HG02884 (cell line): ENCODE measurements around the gene ABCC1.

Experiments
- ATAC-seq: cut with Tn5 transposase; IDR thresholded peaks from one replicate; pipeline ENCODE4 v1.9.1; 2021; ENCODE audit warnings: mild to moderate bottlenecking, moderate library complexity; ENCODE audit not compliant: unreplicated experiment

The ABCC1 gene

DNA sequence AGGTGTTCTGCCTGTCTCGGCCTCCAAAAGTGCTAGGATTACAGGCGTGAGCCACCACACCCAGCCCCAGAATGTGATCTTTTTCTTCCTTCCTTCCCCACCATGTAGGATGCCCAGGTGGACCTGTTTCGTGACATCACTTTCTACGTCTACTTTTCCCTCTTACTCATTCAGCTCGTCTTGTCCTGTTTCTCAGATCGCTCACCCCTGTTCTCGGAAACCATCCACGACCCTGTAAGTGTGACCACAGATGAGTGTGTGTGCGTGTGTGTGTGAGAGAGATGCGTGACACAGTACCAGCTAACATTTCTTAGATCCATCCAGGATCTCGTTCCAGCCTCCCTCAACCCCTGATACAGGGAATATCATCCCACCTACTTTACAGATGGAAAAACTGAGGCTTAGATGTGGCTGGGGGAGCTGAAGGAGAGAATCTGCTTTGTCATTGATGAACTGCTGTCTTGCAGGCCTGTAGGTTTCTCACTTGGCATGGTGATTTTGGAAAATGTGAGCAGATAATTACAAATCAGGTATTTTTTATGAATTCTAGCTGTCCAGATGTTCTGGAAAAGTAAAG is 67.1 kb downstream of the ABCC1 start:
- no peak for ATAC-seq

DNA sequence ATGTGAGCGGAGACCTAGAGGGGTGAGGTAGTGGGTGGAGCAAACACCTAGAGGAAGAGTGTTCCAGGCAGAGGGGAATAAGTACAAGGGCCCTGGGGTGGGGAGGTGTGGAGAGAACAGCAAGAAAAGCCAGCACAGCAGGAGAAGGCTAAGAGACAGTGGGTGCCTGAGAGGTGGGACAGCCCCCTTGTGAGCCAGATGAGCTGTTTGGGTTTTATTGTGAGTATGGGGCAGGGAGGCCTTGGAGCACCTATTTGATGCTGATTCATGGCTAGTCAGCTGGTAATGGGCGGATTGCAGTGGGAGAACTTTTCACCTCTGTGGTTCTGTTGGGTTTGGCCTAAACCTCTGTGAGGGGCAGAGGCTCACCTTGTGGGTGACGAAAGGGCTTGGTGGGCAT is 68.4 kb downstream of the ABCC1 start:
- no peak for ATAC-seq

DNA sequence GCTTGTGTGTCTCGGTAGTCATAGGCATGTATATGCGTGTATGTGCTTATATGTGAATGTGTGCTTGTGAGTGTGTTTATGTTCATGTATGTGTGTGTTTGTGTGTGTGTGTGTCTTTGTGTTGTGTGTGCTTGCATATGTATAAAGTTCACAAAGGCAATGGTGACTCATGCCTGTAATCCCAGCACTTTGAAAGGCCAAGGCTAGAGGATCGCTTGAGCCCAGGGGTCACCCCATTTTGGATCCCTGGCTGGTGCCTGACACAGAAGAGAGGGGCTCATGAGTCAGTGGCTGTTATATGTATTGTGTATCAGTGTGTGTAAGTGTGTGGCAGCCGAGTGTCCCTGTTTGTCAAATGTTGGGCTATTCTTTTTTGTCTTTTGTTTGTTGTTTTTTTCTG is 69.3 kb downstream of the ABCC1 start:
- no peak for ATAC-seq

DNA sequence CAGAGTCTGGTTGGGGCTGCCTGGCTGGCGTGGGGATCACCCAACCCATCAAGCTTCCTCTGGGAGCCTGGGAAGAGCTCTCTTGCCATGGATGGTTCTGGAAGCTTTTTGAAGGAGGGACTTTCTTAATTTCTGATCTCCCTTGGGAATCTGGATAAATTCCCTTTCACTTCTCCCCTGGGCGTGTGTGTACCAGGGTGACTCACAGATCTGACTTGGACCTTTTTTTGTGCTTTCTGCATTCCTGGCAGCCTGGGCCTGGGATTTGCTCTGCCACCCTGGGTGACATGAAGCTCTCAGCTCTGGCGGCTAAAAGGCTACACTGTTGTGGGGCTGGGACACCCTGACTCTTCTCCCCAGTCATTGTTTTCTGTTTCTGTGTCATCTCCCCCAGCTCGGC is 70.1 kb downstream of the ABCC1 start:
- ATAC-seq: no peak

DNA sequence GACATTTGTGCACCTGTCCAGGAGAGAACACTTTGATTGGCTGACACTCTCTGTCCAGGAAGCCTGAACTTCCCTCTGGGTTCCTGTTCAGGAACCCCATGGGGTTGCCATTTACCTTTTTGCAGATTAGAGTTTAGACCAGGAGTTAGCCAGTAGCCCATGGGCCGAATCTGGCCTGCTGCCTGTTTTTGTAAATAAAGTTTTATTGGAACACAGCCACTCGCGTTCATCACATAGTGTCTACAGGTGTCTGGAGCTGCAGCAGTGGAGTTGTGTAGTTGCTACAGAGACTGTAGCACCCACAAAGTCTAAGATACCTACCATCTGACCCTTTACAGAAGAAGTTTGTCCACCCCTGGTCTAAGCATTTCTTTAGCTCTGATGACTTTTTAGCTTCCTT is 70.9 kb downstream of the ABCC1 start:
- ATAC-seq: no peak

DNA sequence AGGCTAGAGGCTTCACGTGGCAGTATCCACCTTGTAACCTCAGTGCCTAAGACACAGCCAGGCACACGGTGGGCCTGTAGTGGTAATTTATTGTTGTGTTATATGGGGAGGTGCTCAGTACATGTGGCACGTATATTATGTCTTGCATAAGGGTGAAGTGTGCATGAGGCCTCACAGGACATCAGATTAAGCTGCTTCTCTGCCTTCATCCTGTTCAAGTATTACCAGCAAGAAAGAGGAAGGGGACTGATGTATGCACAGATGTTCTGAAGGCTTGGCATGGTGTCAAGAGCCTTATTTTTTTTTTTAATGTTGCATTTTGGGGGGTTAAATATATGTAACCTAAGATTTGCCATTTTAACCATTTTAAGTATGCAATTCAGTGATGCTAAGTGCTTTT is 71.6 kb downstream of the ABCC1 start:
- ATAC-seq: no peak

DNA sequence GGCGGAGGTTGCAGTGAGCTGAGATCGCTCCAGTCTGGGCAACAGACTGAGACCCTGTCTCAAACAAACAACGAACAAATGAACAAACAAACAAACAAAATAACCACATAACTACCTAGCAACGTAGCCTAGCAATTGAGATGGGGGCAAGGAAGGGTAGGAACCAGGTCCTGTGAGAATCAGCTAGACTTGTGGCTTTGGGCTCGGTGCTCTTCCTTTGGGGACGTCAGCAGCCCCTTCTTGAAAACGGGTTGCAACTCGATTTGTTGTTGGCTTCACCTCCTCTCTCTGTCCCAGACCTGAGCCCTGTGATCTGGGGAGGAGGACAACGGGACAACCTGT is 72.2 kb downstream of the ABCC1 start:
- no peak for ATAC-seq

DNA sequence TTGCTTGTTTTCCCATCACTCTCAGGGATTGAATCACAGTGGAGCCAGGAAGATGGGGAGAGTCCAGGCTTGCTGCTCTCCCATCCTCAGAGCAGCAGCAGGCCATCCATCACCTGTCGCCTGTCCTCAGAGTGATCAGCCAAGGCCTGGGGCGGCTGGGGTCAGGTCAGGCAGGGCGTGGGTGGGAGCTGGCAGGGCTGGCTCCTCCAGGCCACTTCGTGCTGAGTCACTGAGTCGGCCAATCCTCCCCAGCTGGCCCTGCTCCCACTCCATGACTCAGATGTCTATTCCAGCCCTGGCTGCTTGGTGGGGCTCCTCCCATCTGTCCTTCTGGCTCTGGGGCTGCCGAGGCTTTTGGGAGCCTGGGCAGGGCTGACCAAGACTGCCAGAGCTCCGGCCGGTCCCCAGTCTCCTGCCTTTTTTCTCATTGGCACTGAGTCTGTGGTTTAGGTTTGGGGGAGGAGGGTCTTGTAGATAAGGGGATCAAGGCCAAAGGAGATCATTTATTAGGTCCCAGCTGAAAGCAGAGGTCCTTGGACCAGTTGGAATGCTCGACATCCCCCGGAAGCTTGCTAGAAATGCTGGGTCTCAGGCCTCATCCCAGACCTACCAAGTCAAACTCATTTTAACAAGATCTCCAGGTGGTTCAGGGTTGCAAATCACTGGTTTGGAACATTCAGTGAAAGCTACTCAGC is 72.7 kb downstream of the ABCC1 start:
- ATAC-seq: no peak

DNA sequence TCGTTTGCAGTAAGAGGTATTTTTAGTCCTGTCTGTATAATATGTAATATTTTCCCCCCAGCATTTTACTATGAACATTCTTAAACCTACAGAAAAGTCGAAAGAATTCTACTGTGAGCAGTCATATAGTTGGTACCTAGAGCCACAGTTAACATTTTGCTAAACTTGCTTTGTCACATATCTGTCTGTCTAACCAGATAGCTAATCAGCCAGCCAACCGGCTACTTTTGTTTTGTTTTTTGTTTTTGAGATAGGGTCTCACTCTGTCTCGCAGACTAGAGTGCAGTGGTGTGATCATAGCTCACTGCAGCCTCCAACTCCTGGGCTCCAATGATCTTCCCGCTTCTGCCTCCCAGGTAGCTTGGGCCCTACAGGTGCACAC is 73.3 kb downstream of the ABCC1 start:
- ATAC-seq: no peak

DNA sequence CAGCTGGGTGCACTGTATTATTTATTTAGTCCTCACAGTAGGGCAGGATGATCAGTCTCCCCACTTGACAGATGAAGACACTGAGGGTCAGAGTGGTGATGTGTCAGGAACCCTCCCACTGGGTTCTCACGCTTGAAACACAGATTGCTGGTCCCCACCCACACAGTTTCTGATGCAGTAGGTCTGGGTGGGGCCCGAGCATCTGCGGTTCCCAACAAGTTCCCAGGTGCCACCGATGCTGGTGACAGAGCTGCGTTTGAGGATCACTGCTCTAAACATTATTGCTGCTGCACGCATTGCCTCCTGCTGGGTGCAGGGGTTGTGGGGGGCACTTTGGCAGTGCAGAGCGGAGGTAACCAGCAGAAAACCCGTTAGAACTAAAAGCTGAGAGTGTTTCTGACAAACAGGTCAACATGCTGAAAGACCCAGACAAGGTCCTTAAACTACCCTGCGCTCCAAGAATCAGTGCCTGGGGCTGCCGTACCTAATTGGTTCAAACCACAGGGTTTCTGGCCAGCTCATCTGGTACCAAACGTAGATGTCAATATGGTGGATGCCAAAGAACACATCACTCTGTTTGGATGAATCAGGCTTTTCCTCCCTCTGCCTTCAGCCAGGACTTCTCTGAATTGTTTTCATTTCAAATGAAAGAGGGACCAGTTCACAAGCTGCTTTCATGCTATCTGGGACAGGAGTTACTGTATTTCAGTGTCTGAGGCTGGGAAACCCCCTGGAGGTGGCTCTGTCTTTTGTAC is 76.0 kb downstream of the ABCC1 start:
- ATAC-seq: peak; percentile 68

DNA sequence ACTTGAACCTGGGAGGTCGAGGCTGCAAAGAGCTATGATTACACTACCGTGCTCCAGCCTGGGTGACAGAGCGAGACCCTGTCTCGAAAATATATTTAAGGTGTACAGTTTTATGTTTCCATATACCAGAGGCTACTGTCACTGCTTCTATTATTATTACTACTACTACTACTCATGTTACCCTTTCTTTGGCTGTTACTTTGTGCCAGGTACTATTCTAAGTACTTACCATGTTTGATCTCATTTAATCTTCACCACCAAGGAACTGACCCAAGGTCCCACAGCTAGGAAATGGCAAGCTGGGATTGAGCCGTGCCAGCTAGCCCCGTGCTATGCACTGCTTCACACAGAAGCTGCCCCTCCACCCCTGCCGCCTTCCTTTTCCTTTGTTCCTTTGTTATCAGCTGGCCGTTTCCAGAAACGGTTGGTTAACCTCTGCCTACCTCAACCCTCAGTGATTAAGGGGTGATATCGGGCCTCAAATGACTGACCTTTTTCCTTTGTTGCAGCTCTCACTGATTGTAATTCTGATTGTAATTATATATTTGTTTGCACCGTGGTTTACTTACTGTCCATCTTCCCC is 78.4 kb downstream of the ABCC1 start:
- no peak for ATAC-seq

DNA sequence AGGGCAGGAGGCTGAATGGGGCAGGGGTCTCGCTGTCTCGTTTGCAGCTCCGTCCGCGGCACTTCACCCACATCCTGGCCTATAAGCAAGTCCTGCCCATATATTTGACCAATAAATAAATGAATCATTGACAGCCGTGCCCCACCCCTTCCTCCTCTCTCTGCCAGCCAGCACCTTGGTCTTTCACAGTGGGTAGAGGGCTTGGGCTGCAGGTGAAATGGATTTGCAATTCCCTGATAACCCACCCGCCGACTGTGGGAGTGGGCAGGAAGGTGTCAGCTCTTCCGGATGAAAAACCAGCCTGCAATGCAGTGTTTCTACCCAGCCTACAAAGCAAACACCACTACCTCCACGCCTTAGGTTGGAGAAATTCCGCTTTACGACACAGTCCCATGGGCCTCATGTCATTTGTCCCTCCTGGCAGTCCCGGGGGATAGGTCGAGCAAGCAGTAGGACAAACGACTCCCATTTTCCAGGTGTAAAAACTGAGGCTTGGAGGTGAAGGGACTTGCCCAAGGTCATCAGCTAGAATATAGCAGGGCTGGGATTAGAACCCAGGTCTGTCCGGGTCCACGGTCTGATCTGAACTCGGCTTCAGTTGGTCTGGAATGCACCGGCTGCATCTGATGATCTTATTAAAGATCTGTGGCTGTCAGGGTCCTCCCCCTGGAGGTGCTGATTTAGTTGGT is 79.0 kb downstream of the ABCC1 start:
- no peak for ATAC-seq

DNA sequence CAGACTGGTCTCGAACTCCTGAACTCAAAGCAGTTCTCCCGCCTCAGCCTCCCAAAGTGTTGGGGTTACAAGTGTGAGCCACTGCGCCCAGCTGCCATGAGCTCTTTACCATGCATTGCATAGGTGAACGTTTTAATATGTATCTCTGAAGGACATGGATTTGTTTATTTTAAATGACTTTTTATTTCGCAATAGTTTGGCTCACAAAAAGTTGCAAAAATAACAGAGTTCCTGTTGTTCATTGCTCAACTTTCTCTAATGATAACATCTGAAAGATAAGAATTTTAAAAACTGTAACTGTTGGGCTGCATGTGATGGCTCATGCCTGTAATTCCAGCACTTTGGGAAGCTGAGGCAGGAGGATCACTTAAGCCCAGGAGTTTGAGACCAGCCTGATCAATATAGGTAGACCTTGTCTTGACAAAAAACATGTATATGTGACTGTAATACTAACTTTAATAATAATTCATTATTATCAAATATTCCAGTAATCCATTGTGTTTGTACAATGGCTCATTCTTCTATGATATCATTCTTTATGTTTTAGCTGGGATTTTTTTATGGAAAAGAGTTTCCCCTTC is 80.1 kb downstream of the ABCC1 start:
- no peak for ATAC-seq

DNA sequence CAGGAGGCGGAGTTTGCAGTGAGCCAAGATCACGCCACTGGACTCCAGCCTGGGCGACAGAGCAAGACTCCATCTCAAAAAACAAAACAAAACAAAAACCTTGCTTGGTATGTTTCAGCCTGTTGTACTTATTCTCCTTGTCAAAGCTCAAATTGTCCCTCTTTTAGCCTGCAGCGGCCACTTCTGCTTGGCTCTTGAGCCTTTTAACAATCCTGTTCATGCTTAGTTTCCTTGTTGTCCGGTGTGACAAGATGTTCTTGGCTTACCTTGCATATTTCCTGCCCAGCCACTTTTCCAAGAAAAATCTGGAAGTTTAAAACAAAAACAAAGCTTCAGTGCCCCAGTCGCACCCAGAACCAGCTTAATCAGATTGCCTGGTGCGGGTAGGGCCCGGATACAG is 81.0 kb downstream of the ABCC1 start:
- ATAC-seq: no peak

DNA sequence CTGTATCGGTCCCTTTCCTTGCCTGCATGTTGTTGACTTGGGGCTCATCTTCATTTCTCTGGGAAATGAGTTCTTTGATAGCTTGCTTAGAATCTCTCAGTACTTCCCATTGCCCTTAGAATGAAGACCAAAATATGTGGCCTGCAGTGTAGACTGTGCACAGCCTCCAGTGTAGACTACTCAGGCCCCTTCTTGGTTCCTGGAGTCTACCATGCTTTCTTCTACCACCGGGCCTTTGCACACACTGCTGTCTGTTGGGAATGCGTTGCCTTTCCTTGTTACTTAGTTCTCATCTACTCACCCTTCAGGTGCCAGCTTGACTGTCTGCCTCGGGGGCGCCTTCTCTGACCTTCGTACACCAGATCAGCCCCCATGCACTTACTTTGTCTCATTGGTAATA is 82.0 kb downstream of the ABCC1 start:
- ATAC-seq: no peak

DNA sequence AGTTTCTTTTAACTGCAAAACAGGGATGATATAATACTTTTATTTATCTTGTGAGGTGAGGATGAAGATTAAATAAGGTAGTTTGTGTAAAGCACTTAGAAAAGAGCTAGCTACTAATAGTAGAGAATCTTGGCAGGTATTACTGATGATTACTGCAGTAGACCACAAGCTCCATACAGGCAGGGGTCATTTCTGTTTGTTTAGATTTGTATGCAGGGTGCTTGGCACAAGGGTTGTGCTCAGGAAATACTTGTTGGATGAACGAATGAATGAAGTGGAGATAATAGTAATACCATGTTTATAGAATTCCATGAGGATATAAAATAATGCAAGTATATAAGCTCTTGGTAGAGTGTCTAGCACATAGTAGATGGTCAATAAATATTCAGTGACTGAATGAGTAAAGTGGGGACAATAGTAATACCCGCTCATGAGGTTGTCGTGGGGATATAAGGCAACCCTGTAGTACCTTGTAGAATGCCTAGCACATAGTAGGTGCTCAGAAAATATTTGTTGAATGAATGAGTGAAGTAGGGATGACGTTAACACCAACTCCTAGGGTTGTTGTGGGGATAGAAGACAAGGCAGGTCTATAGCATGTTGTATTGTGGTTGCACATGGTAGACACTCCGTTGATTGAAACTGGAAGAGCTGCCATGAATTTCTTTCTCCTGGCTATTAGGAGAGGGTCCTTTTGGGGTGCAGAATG is 83.0 kb downstream of the ABCC1 start:
- no peak for ATAC-seq

DNA sequence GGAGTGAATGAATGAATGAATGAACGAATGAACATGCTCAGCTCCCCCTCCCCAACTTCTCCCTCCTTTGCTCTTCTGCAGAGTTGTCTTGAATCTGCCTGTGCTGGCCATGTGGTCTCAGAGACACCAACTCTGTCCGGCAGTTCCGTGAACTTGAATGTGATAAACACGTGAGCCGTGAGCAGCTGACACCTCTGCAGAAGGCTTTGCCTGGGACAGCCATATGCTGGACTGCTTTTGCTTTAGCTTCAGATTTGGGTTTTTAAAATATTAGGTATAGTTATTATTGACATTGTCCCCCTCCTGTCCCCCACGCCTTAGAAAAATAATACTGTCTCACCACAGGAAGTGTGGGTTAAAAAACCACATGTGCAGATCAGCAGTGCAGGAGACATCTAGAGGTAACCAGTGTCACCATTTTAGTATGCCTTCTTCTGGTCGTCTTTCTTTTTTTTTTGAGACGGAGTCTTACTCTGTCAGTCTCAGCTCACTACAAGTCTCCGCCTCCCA is 83.8 kb downstream of the ABCC1 start:
- ATAC-seq: no peak

DNA sequence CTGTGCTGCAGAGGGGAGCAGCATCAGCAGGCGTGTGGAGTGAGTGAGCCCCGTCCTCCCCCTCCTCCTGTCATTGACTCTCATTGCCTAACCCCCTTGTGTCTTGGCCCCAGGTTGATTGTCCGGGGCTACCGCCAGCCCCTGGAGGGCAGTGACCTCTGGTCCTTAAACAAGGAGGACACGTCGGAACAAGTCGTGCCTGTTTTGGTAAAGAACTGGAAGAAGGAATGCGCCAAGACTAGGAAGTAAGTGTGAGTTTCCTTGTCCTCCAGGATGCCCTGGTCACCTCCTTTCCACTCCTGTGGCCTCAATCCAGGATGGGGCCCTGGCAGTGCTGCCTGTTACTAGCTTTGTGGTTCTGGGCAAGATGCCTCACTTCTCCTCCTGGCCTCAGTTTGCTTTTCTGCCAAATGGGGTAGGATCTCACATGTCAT is 87.0 kb downstream of the ABCC1 start:
- no peak for ATAC-seq

DNA sequence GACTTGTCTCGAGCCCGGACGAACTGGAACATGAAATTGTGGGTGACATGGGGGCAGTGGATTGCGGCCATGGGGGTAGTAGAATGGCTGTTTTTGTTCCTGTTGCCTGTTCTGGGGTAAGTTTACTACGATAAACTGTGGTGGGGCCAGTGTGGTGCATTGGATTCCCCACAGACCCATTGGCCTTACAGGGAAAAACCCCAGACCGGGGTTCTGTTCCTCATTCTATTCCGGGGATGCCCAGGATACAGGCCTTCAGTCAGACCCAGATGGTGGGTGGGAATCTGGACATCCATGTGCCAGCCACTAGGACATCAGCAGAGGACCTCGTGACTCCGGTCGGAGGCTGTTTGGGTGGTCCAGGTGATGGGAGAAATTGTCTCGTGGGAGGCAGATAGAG is 88.1 kb downstream of the ABCC1 start:
- no peak for ATAC-seq

DNA sequence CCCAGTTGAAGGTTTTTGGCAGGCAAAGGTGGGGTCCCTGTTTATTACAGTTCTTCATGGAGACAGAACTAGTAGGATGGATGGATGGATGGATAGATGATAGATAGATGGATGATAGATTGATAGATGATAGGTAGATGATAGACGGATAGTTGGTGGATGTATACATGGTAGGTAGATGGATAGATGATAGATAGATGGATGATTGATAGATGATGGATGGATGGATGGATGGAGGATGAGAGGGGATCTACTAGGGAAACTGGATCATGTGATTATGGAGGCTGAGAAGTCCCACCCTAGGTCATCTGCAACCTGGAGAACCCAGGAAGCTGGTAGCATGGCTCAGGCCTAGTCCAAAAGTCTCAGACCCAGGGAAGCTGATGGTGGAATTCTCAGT is 88.6 kb downstream of the ABCC1 start:
- ATAC-seq: no peak
